ENCODE data around the gene PARD6G. TPM values are rescaled to one million over a fixed set of nuclear protein-coding genes. Genes with fewer than 3 reads are reported as not detected.
"Not testable (repeated sequence)": the region's sequence is repeated elsewhere in the genome, so short reads cannot be mapped to it uniquely, and the experiment has no call there.

The PARD6G gene
- total and polyA plus RNA-seq, 4 donors, result 11.8 to 20.3 (median 18.2) TPM

DNA sequence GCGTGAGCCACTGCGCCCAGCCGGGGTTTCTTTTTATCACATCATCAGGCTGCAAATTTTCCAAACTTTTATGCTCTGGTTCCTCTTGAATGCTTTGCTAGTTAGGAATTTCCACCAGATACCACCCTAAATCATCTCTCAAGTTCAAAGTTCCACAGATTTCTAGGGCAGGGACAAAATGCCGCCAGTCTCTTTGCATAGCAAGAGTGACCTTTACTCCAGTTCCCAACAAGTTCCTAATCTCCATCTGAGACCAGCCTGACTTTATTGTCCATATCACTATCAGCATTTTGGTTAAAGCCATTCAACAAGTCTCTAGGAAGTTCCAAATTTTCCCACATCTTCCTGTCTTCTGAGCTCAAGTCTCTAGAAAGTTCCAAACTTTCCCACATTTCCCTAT lies 27.8 kb downstream of the PARD6G start:
- H3K27ac ChIP-seq (ENCODE audit: low read depth, low read length); H3K4me1 ChIP-seq (ENCODE audit: control insufficient read depth, insufficient read depth, low read length); H3K27me3 ChIP-seq (ENCODE audit: control insufficient read depth, insufficient read depth, low read length); H3K4me3 ChIP-seq (ENCODE audit: low read depth, low read length); H3K9me3 ChIP-seq (ENCODE audit: control insufficient read depth, insufficient read depth, low read length); H3K36me3 ChIP-seq (ENCODE audit: control insufficient read depth, insufficient read depth, low read length); DNase-seq (ENCODE audit: low read depth in 4 of 6, low spot score in 6 of 6): not testable (repeated sequence)
- 100% methylated on average over 4 of the region's 4 CpGs for WGBS (ENCODE audit: insufficient coverage)

GRCh38 chr18:80218341-80219227 lies 28.7 kb downstream of the PARD6G start:
- WGBS (ENCODE audit: insufficient coverage), result 89% methylated on average over 9 of the region's 10 CpGs
- H3K27me3 ChIP-seq (ENCODE audit: control insufficient read depth, insufficient read depth, low read length), result no peaks in the 10 kb centered on the region
- no peaks in the 10 kb centered on the region for H3K4me1 ChIP-seq (ENCODE audit: control insufficient read depth, insufficient read depth, low read length)
- no peak overlapping the region for H3K4me3 ChIP-seq (ENCODE audit: low read depth, low read length)
- DNase-seq (ENCODE audit: low read depth in 4 of 6, low spot score in 6 of 6), result no peak
- H3K36me3 ChIP-seq (ENCODE audit: control insufficient read depth, insufficient read depth, low read length), result no peaks in the 10 kb centered on the region
- no peaks in the 10 kb centered on the region for H3K9me3 ChIP-seq (ENCODE audit: control insufficient read depth, insufficient read depth, low read length)
- no peak overlapping the region for H3K27ac ChIP-seq (ENCODE audit: low read depth, low read length)

GRCh38 chr18:80213182-80213581 lies 34.1 kb downstream of the PARD6G start:
- no peak for DNase-seq (ENCODE audit: low read depth in 4 of 6, low spot score in 6 of 6)
- no peaks in the 10 kb centered on the region for H3K36me3 ChIP-seq (ENCODE audit: control insufficient read depth, insufficient read depth, low read length)
- H3K27ac ChIP-seq (ENCODE audit: low read depth, low read length), result no peak overlapping the region
- H3K4me3 ChIP-seq (ENCODE audit: low read depth, low read length), result no peak overlapping the region
- WGBS (ENCODE audit: insufficient coverage), result no CpG with 5 or more reads among the region's 2 CpGs
- no peaks in the 10 kb centered on the region for H3K9me3 ChIP-seq (ENCODE audit: control insufficient read depth, insufficient read depth, low read length)
- H3K4me1 ChIP-seq (ENCODE audit: control insufficient read depth, insufficient read depth, low read length), result peaks cover 3% of the 10 kb centered on the region
- H3K27me3 ChIP-seq (ENCODE audit: control insufficient read depth, insufficient read depth, low read length), result no peaks in the 10 kb centered on the region

GRCh38 chr18:80210312-80211083 lies 36.8 kb downstream of the PARD6G start:
- Histone ChIP-seq H3K27me3 (ENCODE audit: control insufficient read depth, insufficient read depth, low read length) (no peaks in the 10 kb centered on the region), H3K4me1 (ENCODE audit: control insufficient read depth, insufficient read depth, low read length) (peaks cover 3% of the 10 kb centered on the region), H3K4me3 (ENCODE audit: low read depth, low read length) (no peak overlapping the region), H3K27ac (ENCODE audit: low read depth, low read length) (peak overlapping the region; percentile 67), H3K36me3 (ENCODE audit: control insufficient read depth, insufficient read depth, low read length) (no peaks in the 10 kb centered on the region), H3K9me3 (ENCODE audit: control insufficient read depth, insufficient read depth, low read length) (no peaks in the 10 kb centered on the region)
- DNase-seq (ENCODE audit: low read depth in 4 of 6, low spot score in 6 of 6), result peak in 1 of 6 donors; percentile 40
- 38% methylated on average over 2 of the region's 6 CpGs for WGBS (ENCODE audit: insufficient coverage)

GRCh38 chr18:80208620-80209019 lies 38.7 kb downstream of the PARD6G start:
- H3K27me3 ChIP-seq (ENCODE audit: control insufficient read depth, insufficient read depth, low read length), result no peaks in the 10 kb centered on the region
- no peaks in the 10 kb centered on the region for H3K9me3 ChIP-seq (ENCODE audit: control insufficient read depth, insufficient read depth, low read length)
- no peak overlapping the region for H3K4me3 ChIP-seq (ENCODE audit: low read depth, low read length)
- WGBS (ENCODE audit: insufficient coverage), result 95% methylated on average over 3 of the region's 4 CpGs
- DNase-seq (ENCODE audit: low read depth in 4 of 6, low spot score in 6 of 6), result no peak
- H3K27ac ChIP-seq (ENCODE audit: low read depth, low read length), result no peak overlapping the region
- H3K36me3 ChIP-seq (ENCODE audit: control insufficient read depth, insufficient read depth, low read length), result no peaks in the 10 kb centered on the region
- H3K4me1 ChIP-seq (ENCODE audit: control insufficient read depth, insufficient read depth, low read length), result peaks cover 3% of the 10 kb centered on the region

GRCh38 chr18:80205294-80205693 lies 42.0 kb downstream of the PARD6G start:
- Histone ChIP-seq H3K4me1 (ENCODE audit: control insufficient read depth, insufficient read depth, low read length) (peaks cover 18% of the 10 kb centered on the region), H3K27ac (ENCODE audit: low read depth, low read length) (no peak overlapping the region), H3K4me3 (ENCODE audit: low read depth, low read length) (no peak overlapping the region), H3K36me3 (ENCODE audit: control insufficient read depth, insufficient read depth, low read length) (peaks cover 9% of the 10 kb centered on the region), H3K9me3 (ENCODE audit: control insufficient read depth, insufficient read depth, low read length) (no peaks in the 10 kb centered on the region), H3K27me3 (ENCODE audit: control insufficient read depth, insufficient read depth, low read length) (no peaks in the 10 kb centered on the region)
- 100% methylated on average over 1 of the region's 4 CpGs for WGBS (ENCODE audit: insufficient coverage)
- DNase-seq (ENCODE audit: low read depth in 4 of 6, low spot score in 6 of 6), result no peak

- Histone ChIP-seq H3K4me1 (ENCODE audit: control insufficient read depth, insufficient read depth, low read length) (peaks cover 22% of the 10 kb centered on the region), H3K27ac (ENCODE audit: low read depth, low read length) (no peak overlapping the region), H3K9me3 (ENCODE audit: control insufficient read depth, insufficient read depth, low read length) (no peaks in the 10 kb centered on the region), H3K36me3 (ENCODE audit: control insufficient read depth, insufficient read depth, low read length) (peaks cover 9% of the 10 kb centered on the region), H3K27me3 (ENCODE audit: control insufficient read depth, insufficient read depth, low read length) (no peaks in the 10 kb centered on the region), H3K4me3 (ENCODE audit: low read depth, low read length) (no peak overlapping the region)
- WGBS (ENCODE audit: insufficient coverage), result no CpG with 5 or more reads among the region's 2 CpGs
- DNase-seq (ENCODE audit: low read depth in 4 of 6, low spot score in 6 of 6), result no peak
Observed at GRCh38 chr18:80204142-80204541, 43.2 kb downstream of the PARD6G start.

DNA sequence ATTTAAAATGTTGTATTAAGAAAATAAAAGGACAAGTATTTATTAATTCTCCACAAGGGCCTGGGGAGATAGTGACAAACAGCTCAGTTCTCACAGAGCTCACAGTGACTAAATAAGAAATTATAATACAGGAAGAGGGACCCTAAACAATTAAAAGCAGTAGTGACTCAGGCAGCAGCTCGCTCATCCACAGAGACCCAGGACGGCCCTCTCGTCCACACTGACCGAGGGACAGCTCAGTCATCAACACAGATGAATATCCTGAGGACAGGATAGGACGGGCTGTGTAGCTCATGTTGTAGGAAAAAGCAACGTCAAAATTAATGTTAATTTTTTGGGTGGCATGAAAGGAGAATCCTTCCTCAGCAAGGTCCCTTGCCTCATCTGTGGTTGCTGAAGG lies 44.1 kb downstream of the PARD6G start:
- H3K4me3 ChIP-seq (ENCODE audit: low read depth, low read length), result no peak overlapping the region
- no peaks in the 10 kb centered on the region for H3K27me3 ChIP-seq (ENCODE audit: control insufficient read depth, insufficient read depth, low read length)
- H3K9me3 ChIP-seq (ENCODE audit: control insufficient read depth, insufficient read depth, low read length), result no peaks in the 10 kb centered on the region
- peaks cover 9% of the 10 kb centered on the region for H3K36me3 ChIP-seq (ENCODE audit: control insufficient read depth, insufficient read depth, low read length)
- 83% methylated on average over 6 of the region's 6 CpGs for WGBS (ENCODE audit: insufficient coverage)
- H3K27ac ChIP-seq (ENCODE audit: low read depth, low read length), result no peak overlapping the region
- DNase-seq (ENCODE audit: low read depth in 4 of 6, low spot score in 6 of 6), result no peak
- H3K4me1 ChIP-seq (ENCODE audit: control insufficient read depth, insufficient read depth, low read length), result peaks cover 25% of the 10 kb centered on the region

GRCh38 chr18:80202264-80202998 lies 44.9 kb downstream of the PARD6G start:
- peak overlapping the region; percentile 82 for H3K27ac ChIP-seq (ENCODE audit: low read depth, low read length)
- no peaks in the 10 kb centered on the region for H3K27me3 ChIP-seq (ENCODE audit: control insufficient read depth, insufficient read depth, low read length)
- H3K4me1 ChIP-seq (ENCODE audit: control insufficient read depth, insufficient read depth, low read length), result peaks cover 25% of the 10 kb centered on the region
- DNase-seq (ENCODE audit: low read depth in 4 of 6, low spot score in 6 of 6), result no peak
- WGBS (ENCODE audit: insufficient coverage), result 100% methylated on average over 2 of the region's 12 CpGs
- H3K4me3 ChIP-seq (ENCODE audit: low read depth, low read length), result no peak overlapping the region
- H3K9me3 ChIP-seq (ENCODE audit: control insufficient read depth, insufficient read depth, low read length), result no peaks in the 10 kb centered on the region
- peaks cover 9% of the 10 kb centered on the region for H3K36me3 ChIP-seq (ENCODE audit: control insufficient read depth, insufficient read depth, low read length)

All from spinal cord (tissue), 10 donors.